Activated naive CD4-positive, alpha-beta T cell treated with anti-CD3 and anti-CD28 coated beads, Interleukin-2, amount 10 ng/mL, durations not matched to agents 7 days and 5 days (primary cell): ENCODE measurements around the gene FKBP1A.

Source experiments
- CTCF ChIA-PET: fragments of 350-600 bp; sonication (Branson Sonifier 250); formaldehyde crosslinking; loops from one replicate; lab custom pipeline; 2021; ENCODE audit warnings: antibody characterized with exemption; lab: Charles Lee
- DNase-seq: peaks from one replicate; pipeline ENCODE4 v3.0.0-alpha.2; 2020
- H3K27ac Mint-ChIP-seq: one replicate; pipeline ENCODE4 v1.8.0; 2021; ENCODE audit warnings: mild to moderate bottlenecking, moderate library complexity, mixed read lengths
- H3K27me3 Mint-ChIP-seq: one replicate; pipeline ENCODE4 v1.8.0; 2021; ENCODE audit warnings: mild to moderate bottlenecking, mixed read lengths
- H3K36me3 Mint-ChIP-seq: one replicate; pipeline ENCODE4 v1.8.0; 2021; ENCODE audit warnings: mixed read lengths
- H3K4me1 Mint-ChIP-seq: one replicate; pipeline ENCODE4 v1.8.0; 2021; ENCODE audit warnings: mixed read lengths
- H3K4me3 Mint-ChIP-seq: one replicate; pipeline ENCODE4 v1.8.0; 2021; ENCODE audit warnings: mild to moderate bottlenecking, moderate library complexity, mixed read lengths
- H3K9me3 Mint-ChIP-seq: one replicate; pipeline ENCODE4 v1.8.0; 2021; ENCODE audit warnings: mixed read lengths

Gene FKBP1A

GRCh38 chr20:1325173-1326030 lies 67.5 kb downstream of the FKBP1A start:
- peaks cover 20% of the 10 kb centered on the region for H3K4me1 Mint-ChIP-seq
- H3K27me3 Mint-ChIP-seq: no peaks in the 10 kb centered on the region
- no peak overlapping the region for H3K4me3 Mint-ChIP-seq
- H3K27ac Mint-ChIP-seq: no peak overlapping the region
- peaks cover 10% of the 10 kb centered on the region for H3K36me3 Mint-ChIP-seq
- H3K9me3 Mint-ChIP-seq: no peaks in the 10 kb centered on the region
- CTCF ChIA-PET: interaction anchor here (0.9 to 2.2 kb wide), 5 partner anchors 11 to 110 kb away, joined by 3 to 8 read pairs (median 4); no protein-coding TSS in a partner anchor
- DNase-seq: peak; percentile 99

- peaks cover 7% of the 10 kb centered on the region for H3K36me3 Mint-ChIP-seq
- DNase-seq: no peak
- no peak overlapping the region for H3K4me3 Mint-ChIP-seq
- no peaks in the 10 kb centered on the region for H3K27me3 Mint-ChIP-seq
- no peaks in the 10 kb centered on the region for H3K9me3 Mint-ChIP-seq
- H3K27ac Mint-ChIP-seq: no peak overlapping the region
- H3K4me1 Mint-ChIP-seq: peaks cover 12% of the 10 kb centered on the region
- CTCF ChIA-PET: interaction anchor here (0.9 to 2.2 kb wide), 5 partner anchors 10 to 110 kb away, joined by 3 to 8 read pairs (median 4); no protein-coding TSS in a partner anchor
Measured at GRCh38 chr20:1324598-1325172, 68.2 kb downstream of the FKBP1A start.

GRCh38 chr20:1323830-1324597 lies 68.8 kb downstream of the FKBP1A start:
- peaks cover 6% of the 10 kb centered on the region for H3K4me1 Mint-ChIP-seq
- no peaks in the 10 kb centered on the region for H3K9me3 Mint-ChIP-seq
- H3K36me3 Mint-ChIP-seq: peaks cover 6% of the 10 kb centered on the region
- CTCF ChIA-PET: interaction anchor here (1.6 to 2.2 kb wide), 3 partner anchors 11 to 66 kb away, joined by 4 to 8 read pairs (median 4); no protein-coding TSS in a partner anchor
- H3K27me3 Mint-ChIP-seq: no peaks in the 10 kb centered on the region
- no peak overlapping the region for H3K4me3 Mint-ChIP-seq
- DNase-seq: no peak
- no peak overlapping the region for H3K27ac Mint-ChIP-seq

GRCh38 chr20:1323256-1323655 lies 69.6 kb downstream of the FKBP1A start:
- H3K36me3 Mint-ChIP-seq: peaks cover 6% of the 10 kb centered on the region
- H3K27ac Mint-ChIP-seq: no peak overlapping the region
- H3K9me3 Mint-ChIP-seq: no peaks in the 10 kb centered on the region
- no peaks in the 10 kb centered on the region for H3K27me3 Mint-ChIP-seq
- CTCF ChIA-PET: interaction anchor here (0.6 to 1.2 kb wide), 2 partner anchors 144 to 180 kb away, joined by 3 to 4 read pairs; partner anchors contain the start of gene NSFL1C
- no peak overlapping the region for H3K4me3 Mint-ChIP-seq
- no peak for DNase-seq
- peaks cover 9% of the 10 kb centered on the region for H3K4me1 Mint-ChIP-seq

GRCh38 chr20:1322511-1323245 lies 70.2 kb downstream of the FKBP1A start:
- CTCF ChIA-PET: interaction anchor here (0.6 to 1.9 kb wide), 5 partner anchors 10 to 181 kb away, joined by 3 to 10 read pairs (median 4); partner anchors contain the start of gene NSFL1C
- peaks cover 15% of the 10 kb centered on the region for H3K4me1 Mint-ChIP-seq
- H3K9me3 Mint-ChIP-seq: no peaks in the 10 kb centered on the region
- DNase-seq: no peak
- peaks cover 2% of the 10 kb centered on the region for H3K36me3 Mint-ChIP-seq
- H3K4me3 Mint-ChIP-seq: no peak overlapping the region
- H3K27ac Mint-ChIP-seq: no peak overlapping the region
- H3K27me3 Mint-ChIP-seq: peaks cover 5% of the 10 kb centered on the region

- no peak overlapping the region for H3K27ac Mint-ChIP-seq
Measured at GRCh38 chr20:1321654-1321939, 71.3 kb downstream of the FKBP1A start.

GRCh38 chr20:1320902-1321653 lies 71.8 kb downstream of the FKBP1A start:
- Mint-ChIP-seq H3K4me3 (no peak overlapping the region), H3K9me3 (no peaks in the 10 kb centered on the region), H3K27ac (no peak overlapping the region), H3K36me3 (no peaks in the 10 kb centered on the region), H3K27me3 (peaks cover 8% of the 10 kb centered on the region), H3K4me1 (peaks cover 25% of the 10 kb centered on the region)
- DNase-seq: no peak
- CTCF ChIA-PET: interaction anchor here (1.1 to 1.9 kb wide), 2 partner anchors 9 to 148 kb away, joined by 3 to 10 read pairs; no protein-coding TSS in a partner anchor

More at GRCh38 chr20:1321654-1321939, 71.3 kb downstream of the FKBP1A start:
- Mint-ChIP-seq H3K4me1 (peaks cover 24% of the 10 kb centered on the region), H3K27me3 (peaks cover 8% of the 10 kb centered on the region), H3K9me3 (no peaks in the 10 kb centered on the region), H3K36me3 (no peaks in the 10 kb centered on the region), H3K4me3 (no peak overlapping the region)
- CTCF ChIA-PET: interaction anchor here (1.1 to 1.9 kb wide), 3 partner anchors 9 to 147 kb away, joined by 3 to 10 read pairs (median 6); no protein-coding TSS in a partner anchor
- DNase-seq: no peak

GRCh38 chr20:1320016-1320415 lies 72.8 kb downstream of the FKBP1A start:
- Mint-ChIP-seq H3K36me3 (no peaks in the 10 kb centered on the region), H3K4me3 (no peak overlapping the region), H3K9me3 (no peaks in the 10 kb centered on the region), H3K27me3 (peaks cover 8% of the 10 kb centered on the region), H3K27ac (no peak overlapping the region), H3K4me1 (peaks cover 25% of the 10 kb centered on the region)
- CTCF ChIA-PET: interaction anchor here (0.7 kb wide), 1 partner anchor 117 kb away, joined by 3 read pairs; no protein-coding TSS in a partner anchor
- DNase-seq: no peak

- Mint-ChIP-seq H3K36me3 (no peaks in the 10 kb centered on the region), H3K9me3 (no peaks in the 10 kb centered on the region), H3K27me3 (peaks cover 10% of the 10 kb centered on the region), H3K27ac (no peak overlapping the region), H3K4me3 (no peak overlapping the region), H3K4me1 (peaks cover 25% of the 10 kb centered on the region)
- CTCF ChIA-PET: interaction anchor here (0.7 kb wide), 1 partner anchor 117 kb away, joined by 3 read pairs; no protein-coding TSS in a partner anchor
- DNase-seq: no peak
Measured at GRCh38 chr20:1319462-1319861, 73.4 kb downstream of the FKBP1A start.

- CTCF ChIA-PET: interaction anchor here (0.7 kb wide), 1 partner anchor 117 kb away, joined by 3 read pairs; no protein-coding TSS in a partner anchor
- H3K4me1 Mint-ChIP-seq: peaks cover 25% of the 10 kb centered on the region
- no peaks in the 10 kb centered on the region for H3K9me3 Mint-ChIP-seq
- no peaks in the 10 kb centered on the region for H3K36me3 Mint-ChIP-seq
- no peak overlapping the region for H3K27ac Mint-ChIP-seq
- peaks cover 14% of the 10 kb centered on the region for H3K27me3 Mint-ChIP-seq
- no peak for DNase-seq
- no peak overlapping the region for H3K4me3 Mint-ChIP-seq
Measured at GRCh38 chr20:1319051-1319450, 73.8 kb downstream of the FKBP1A start.
